K562 (cell line): ENCODE results near the gene ALDH16A1. TPM values are rescaled to one million over a fixed set of nuclear protein-coding genes. Genes with fewer than 3 reads are reported as not detected.
A peak's percentile ranks its signal among the peaks of the same experiment; 100 is the strongest.

Source experiments
- AFF4 ChIP-seq: sonication (generic); formaldehyde crosslinking; IDR thresholded peaks from 2 replicates; pipeline ENCODE4 v1.8.0; 2023; ENCODE audit warnings: mild to moderate bottlenecking, missing genetic modification reagents
- CEBPB ChIP-seq: fragments of 450-650 bp; IDR thresholded peaks from 2 replicates; pipeline ENCODE4 v1.6.1; 2016; ENCODE audit warnings: missing genetic modification characterization, missing compliant biosample characterization
- DNMT1 ChIP-seq: fragments of 450-650 bp; IDR thresholded peaks from 2 replicates; pipeline ENCODE4 v1.6.1; 2016; ENCODE audit warnings: antibody characterized with exemption, mild to moderate bottlenecking
- E2F8 ChIP-seq: fragments of 450-650 bp; IDR thresholded peaks from 2 replicates; pipeline ENCODE4 v1.7.1; 2018; ENCODE audit warnings: mild to moderate bottlenecking, low read depth; ENCODE audit not compliant: partially characterized antibody
- FOXM1 ChIP-seq, 2 experiments: fragments of 450-650 bp in 1 of 2; sonication (generic) in 1 of 2; formaldehyde crosslinking in 1 of 2; IDR thresholded peaks; 2 replicates each; pipeline versions ENCODE4 v1.6.1 to v1.9.0; 2017 to 2022; ENCODE audit warnings: low read depth in 2 of 2, mild to moderate bottlenecking in 2 of 2, missing genetic modification reagents in 1 of 2, moderate library complexity in 1 of 2
- KLF10 ChIP-seq: fragments of 250-450 bp; sonication (Bioruptor Pico); IDR thresholded peaks from 2 replicates; pipeline ENCODE4 v1.6.1; 2021; ENCODE audit warnings: matching md5 sums
- MIER1 ChIP-seq: fragments of 450-650 bp; IDR thresholded peaks from 2 replicates; pipeline ENCODE4 v1.6.1; 2016; ENCODE audit warnings: antibody characterized with exemption, mild to moderate bottlenecking, low read depth
- MTA1 ChIP-seq: fragments of 450-650 bp; IDR thresholded peaks from 2 replicates; pipeline ENCODE4 v1.6.1; 2017; ENCODE audit warnings: borderline replicate concordance
- NBN ChIP-seq: fragments of 450-650 bp; IDR thresholded peaks from 2 replicates; pipeline ENCODE4 v1.6.1; 2016; ENCODE audit warnings: low read depth, mild to moderate bottlenecking
- NCOA1 ChIP-seq: fragments of 450-650 bp; IDR thresholded peaks from 2 replicates; pipeline ENCODE4 v1.6.1; 2016; ENCODE audit warnings: low read depth
- PURB ChIP-seq: sonication (generic); formaldehyde crosslinking; IDR thresholded peaks from 2 replicates; pipeline ENCODE4 v1.9.0; 2021; ENCODE audit warnings: low read depth, mild to moderate bottlenecking, missing genetic modification reagents
- SIN3B ChIP-seq: fragments of 450-650 bp; IDR thresholded peaks from 2 replicates; pipeline ENCODE4 v1.6.1; 2017; ENCODE audit warnings: low read depth, mild to moderate bottlenecking, moderate library complexity
- ZFX ChIP-seq: sonication (generic); formaldehyde crosslinking; IDR thresholded peaks from 2 replicates; pipeline ENCODE4 v1.8.0; 2022; ENCODE audit warnings: mild to moderate bottlenecking, missing genetic modification reagents, moderate library complexity
- ZMIZ1 ChIP-seq, 2 experiments: fragments of 150-350 bp in 1 of 2; IDR thresholded peaks; 2 replicates each; pipeline ENCODE4 v1.6.1; 2012 to 2016; ENCODE audit warnings: low read depth in 2 of 2, low read length in 2 of 2, mild to moderate bottlenecking in 1 of 2, moderate library complexity in 1 of 2
- ZNF133 ChIP-seq: fragments of 250-450 bp; sonication (Bioruptor Pico); IDR thresholded peaks from 2 replicates; pipeline ENCODE4 v1.4.0; 2020; ENCODE audit warnings: mild to moderate bottlenecking
- ZNF212 ChIP-seq: fragments of 450-650 bp; formaldehyde crosslinking; IDR thresholded peaks from 2 replicates; pipeline ENCODE4 v1.4.0; 2020; ENCODE audit warnings: mild to moderate bottlenecking
- polyA plus RNA-seq, 8 experiments: library from polyadenylated mRNA; depleted of rRNA in 4 of 8; stranded (reverse) in 5 of 8; unstranded in 3 of 8; fragments of >200 nt; fragmentation: Nextera tagmentation in 2 of 8; fragmentation: Illumina TruSeq in 1 of 8; extraction: Ambion mirVana in 2 of 8; extraction: Trizol in 1 of 8; gene quantifications; 2 replicates each; pipeline versions ENCODE4 v1.2.1 to v1.2.3, GENCODE V29; 2011 to 2014; ENCODE audit warnings: inconsistent platforms in 1 of 8, missing spikeins in 1 of 8
- total RNA-seq, 7 experiments: library from RNA; depleted of rRNA in 6 of 7; stranded (reverse); fragments of >200 nt in 6 of 7; fragmentation: Illumina TruSeq in 2 of 7; extraction: Trizol in 2 of 7; gene quantifications; 2 replicates each; pipeline versions ENCODE4 v1.2.1 to v1.2.3, GENCODE V29; 2011 to 2021; ENCODE audit warnings: low replicate concordance in 1 of 7

ALDH16A1 gene
- total and polyA plus RNA-seq, 9 of the 15 experiments (the other 6 are each of a cell fraction or from before 2014, with no cell fraction given): 2.2 to 52.2 (median 7.6) TPM

- TF ChIP-seq ZMIZ1 (IDR thresholded peaks at IDR 0.05; ENCODE audit: low read depth in 2 of 2, low read length in 2 of 2): no peak
- TF ChIP-seq MIER1: no peak
- TF ChIP-seq MTA1: no peak
- TF ChIP-seq ZNF212 (CRISPR knock-in tag): no peak
- TF ChIP-seq KLF10 (CRISPR knock-in tag): no peak
- TF ChIP-seq AFF4 (CRISPR knock-in tag): no peak
- TF ChIP-seq ZFX: 0 out of 2 replicates have a peak, but pooled peaks have one; percentile 3
- no peak; the same call in 1 of the 2 replicates for TF ChIP-seq DNMT1
- no peak for TF ChIP-seq E2F8
- TF ChIP-seq NCOA1: peak; percentile 19; the same call in 1 of the 2 replicates
- no peak for TF ChIP-seq CEBPB
- no peak for TF ChIP-seq ZNF133 (CRISPR knock-in tag)
- TF ChIP-seq PURB (CRISPR knock-in tag): no peak
- 0 out of 2 replicates have a peak, but pooled peaks have one; percentile 14 for TF ChIP-seq FOXM1 (IDR thresholded peaks at IDR 0.05; ENCODE audit: low read depth)
- TF ChIP-seq FOXM1 (CRISPR knock-in tag; IDR thresholded peaks at IDR 0.05; ENCODE audit: low read depth): no peak
- peak; percentile 39; the same call in 1 of the 2 replicates for TF ChIP-seq NBN
- 0 out of 2 replicates have a peak, but pooled peaks have one; percentile 38 for TF ChIP-seq SIN3B
Observed at GRCh38 chr19:49451430-49452181, 1.4 kb upstream of the ALDH16A1 start, which contains the start of gene PIH1D1 (continued).
